H1 (cell line): ENCODE results near the gene VSTM2L. TPM values are rescaled to one million over a fixed set of nuclear protein-coding genes. Genes with fewer than 3 reads are reported as not detected.
"Not testable (repeated sequence)": the region's sequence is repeated elsewhere in the genome, so short reads cannot be mapped to it uniquely, and the experiment has no call there.

Experiments
- CTCF ChIA-PET: fragments of 300-600 bp; sonication (Branson Sonifier 250); formaldehyde crosslinking; loops from one replicate; lab custom pipeline; 2021; ENCODE audit not compliant: partially characterized antibody; lab: Charles Lee
- POLR2A ChIA-PET: fragments of 300-600 bp; sonication (Branson Sonifier 250); formaldehyde crosslinking; loops from one replicate; lab custom pipeline; 2021; ENCODE audit warnings: inconsistent platforms; ENCODE audit not compliant: partially characterized antibody; lab: Charles Lee
- DNase-seq, 2 experiments: peaks; one replicate each; pipeline versions ENCODE4 v3.0.0 to v3.0.0-alpha.2; 2010 to 2022; ENCODE audit warnings: low spot score in 2 of 2, low read depth in 1 of 2, mixed read lengths in 1 of 2
- FAIRE-seq: peaks from 2 replicates; lab custom pipeline; 2011; peaks lifted over from hg19 to GRCh38; lab: Jason Lieb, UNC
- H2AFZ ChIP-seq: 2 replicates; pipeline ENCODE4 v1.8.1; 2012; ENCODE audit warnings: low read length, inconsistent platforms
- H2AK5ac ChIP-seq: 2 replicates; pipeline ENCODE4 v1.6.1; 2013; ENCODE audit warnings: low read depth, low read length
- H2BK120ac ChIP-seq: replicated peaks from 2 replicates; pipeline ENCODE3; 2013; ENCODE audit warnings: low read depth, low read length, inconsistent platforms
- H2BK12ac ChIP-seq: 2 replicates; pipeline ENCODE4 v1.6.1; 2013; ENCODE audit warnings: low read depth, low read length
- H2BK15ac ChIP-seq: 2 replicates; pipeline ENCODE4 v1.6.1; 2013; ENCODE audit warnings: low read length
- H2BK20ac ChIP-seq: 2 replicates; pipeline ENCODE4 v1.6.1; 2013; ENCODE audit warnings: low read length
- H2BK5ac ChIP-seq: 2 replicates; pipeline ENCODE4 v1.6.1; 2013; ENCODE audit warnings: low read depth, low read length
- H3K14ac ChIP-seq: 2 replicates; pipeline ENCODE4 v1.6.1; 2013; ENCODE audit warnings: inconsistent platforms; ENCODE audit not compliant: insufficient read length
- H3K18ac ChIP-seq: 2 replicates; pipeline ENCODE4 v1.6.1; 2013; ENCODE audit warnings: low read length; ENCODE audit errors: extremely low read depth
- H3K23ac ChIP-seq: 2 replicates; pipeline ENCODE4 v1.6.1; 2013; ENCODE audit warnings: inconsistent platforms; ENCODE audit not compliant: insufficient read length
- H3K23me2 ChIP-seq: 2 replicates; pipeline ENCODE4 v1.6.1; 2013; ENCODE audit warnings: low read depth, low read length
- H3K27ac ChIP-seq: 2 replicates; pipeline ENCODE4 v1.6.1; 2011; ENCODE audit warnings: low read depth, low read length, inconsistent platforms
- H3K27me3 ChIP-seq, 4 experiments: replicated peaks in 1 of 4; 1 replicate in 1 of 4; 2 replicates in 3 of 4; pipeline versions ENCODE4 v1.6.1 to v1.8.1; 2011 to 2013; ENCODE audit warnings: low read length in 3 of 4, mild to moderate bottlenecking in 3 of 4, inconsistent platforms in 2 of 4, mixed read lengths in 2 of 4, moderate library complexity in 1 of 4; ENCODE audit not compliant: control insufficient read depth in 3 of 4, insufficient read depth in 3 of 4; ENCODE audit errors: extremely low read depth in 1 of 4
- H3K36me3 ChIP-seq, 4 experiments: 2 replicates each; pipeline versions ENCODE4 v1.6.1 to v1.8.1; 2011 to 2013; ENCODE audit warnings: mild to moderate bottlenecking in 4 of 4, low read length in 3 of 4, moderate library complexity in 2 of 4, control low read depth in 1 of 4, inconsistent platforms in 1 of 4; ENCODE audit not compliant: insufficient read depth in 4 of 4, control insufficient read depth in 2 of 4
- H3K4ac ChIP-seq: replicated peaks from 2 replicates; pipeline ENCODE3; 2013; ENCODE audit warnings: low read length, low read depth, mixed read lengths, inconsistent platforms; ENCODE audit not compliant: insufficient read length
- H3K4me1 ChIP-seq, 4 experiments: replicated peaks in 1 of 4; 1 replicate in 1 of 4; 2 replicates in 3 of 4; pipeline versions ENCODE4 v1.6.1 to v1.8.1; 2011 to 2013; ENCODE audit warnings: low read length in 3 of 4, inconsistent platforms in 2 of 4, mixed read lengths in 1 of 4; ENCODE audit not compliant: insufficient read depth in 4 of 4, control insufficient read depth in 3 of 4
- H3K4me2 ChIP-seq, 2 experiments: 2 replicates each; pipeline versions ENCODE4 v1.6.1 to v1.8.1; 2011 to 2013; ENCODE audit warnings: low read depth in 2 of 2, low read length in 2 of 2, control low read depth in 1 of 2, inconsistent platforms in 1 of 2, mild to moderate bottlenecking in 1 of 2; ENCODE audit not compliant: insufficient read depth in 1 of 2
- H3K4me3 ChIP-seq, 4 experiments: fragments of 200-600, 300-600 bp in 1 of 4; sonication (generic), shearing (Covaris generic), sonication (Bioruptor Twin) in 1 of 4; 2 replicates each; pipeline versions ENCODE4 v1.5.1 to v1.8.1; 2011 to 2016; ENCODE audit warnings: low read length in 4 of 4, low read depth in 3 of 4, control low read depth in 2 of 4, inconsistent platforms in 2 of 4, mild to moderate bottlenecking in 2 of 4, mixed read lengths in 1 of 4, moderate library complexity in 1 of 4; ENCODE audit not compliant: insufficient read depth in 2 of 4; ENCODE audit errors: extremely low read depth in 1 of 4
- H3K56ac ChIP-seq: replicated peaks from 2 replicates; pipeline ENCODE3; 2013; ENCODE audit warnings: low read depth, mild to moderate bottlenecking, mixed read lengths, low read length, inconsistent platforms; ENCODE audit not compliant: insufficient read length
- H3K79me1 ChIP-seq: 2 replicates; pipeline ENCODE4 v1.6.1; 2013; ENCODE audit warnings: low read depth, low read length, control low read depth
- H3K79me2 ChIP-seq, 2 experiments: 2 replicates each; pipeline versions ENCODE4 v1.6.1 to v1.8.1; 2012 to 2013; ENCODE audit warnings: low read length in 2 of 2, mild to moderate bottlenecking in 2 of 2, inconsistent platforms in 1 of 2; ENCODE audit not compliant: insufficient read depth in 2 of 2, control insufficient read depth in 1 of 2
- H3K9ac ChIP-seq, 4 experiments: replicated peaks in 1 of 4; 1 replicate in 1 of 4; 2 replicates in 3 of 4; pipeline versions ENCODE4 v1.6.1 to v1.8.1; 2011 to 2013; ENCODE audit warnings: low read depth in 3 of 4, low read length in 3 of 4, control low read depth in 2 of 4, mild to moderate bottlenecking in 2 of 4, moderate library complexity in 2 of 4, inconsistent platforms in 1 of 4; ENCODE audit errors: extremely low read depth in 1 of 4
- H3K9me3 ChIP-seq, 2 experiments: 2 replicates each; pipeline versions ENCODE4 v1.6.1 to v1.8.1; 2012 to 2013; ENCODE audit warnings: mild to moderate bottlenecking in 2 of 2, moderate library complexity in 2 of 2, control low read depth in 1 of 2, inconsistent platforms in 1 of 2, low read depth in 1 of 2, low read length in 1 of 2, mixed read lengths in 1 of 2; ENCODE audit not compliant: insufficient read depth in 2 of 2
- H4K20me1 ChIP-seq, 2 experiments: replicated peaks in 1 of 2; 2 replicates each; pipeline versions ENCODE3 to v1.8.1; 2011 to 2013; ENCODE audit warnings: inconsistent platforms in 2 of 2, low read length in 2 of 2, mild to moderate bottlenecking in 1 of 2; ENCODE audit not compliant: insufficient read depth in 2 of 2, control insufficient read depth in 1 of 2
- H4K5ac ChIP-seq: 2 replicates; pipeline ENCODE4 v1.6.1; 2013; ENCODE audit warnings: low read length, low read depth, mixed read lengths, inconsistent platforms; ENCODE audit not compliant: insufficient read length
- H4K8ac ChIP-seq: 2 replicates; pipeline ENCODE4 v1.8.0; 2013; ENCODE audit warnings: mild to moderate bottlenecking, moderate library complexity, low read length, inconsistent platforms; ENCODE audit not compliant: insufficient read depth; ENCODE audit errors: extremely low read depth
- H4K91ac ChIP-seq: replicated peaks from 2 replicates; pipeline ENCODE3; 2013; ENCODE audit warnings: low read length, mixed read lengths, inconsistent platforms; ENCODE audit not compliant: insufficient read length
- WGBS, 2 experiments: shearing (Covaris generic) in 1 of 2; methylation state at CpG; one replicate each; pipeline versions ENCODE4 v1.1.6 to v1.1.7; 2013 to 2015; ENCODE audit warnings: low lambda C conversion rate in 2 of 2, mixed read lengths in 2 of 2, inconsistent platforms in 1 of 2, low coverage in 1 of 2, missing lambda C conversion rate in 1 of 2; ENCODE audit not compliant: insufficient replicate concordance in 2 of 2, insufficient coverage in 1 of 2, insufficient read length in 1 of 2; ENCODE audit errors: extremely low coverage in 1 of 2, missing lambda C conversion rate in 1 of 2; 5-methylcytosine and 5-hydroxymethylcytosine counted together
- polyA plus RNA-seq, 7 experiments: library from polyadenylated mRNA; depleted of rRNA in 3 of 7; stranded (reverse) in 5 of 7; unstranded in 2 of 7; fragments of >200 nt in 5 of 7; fragments of 200-250 nt in 2 of 7; gene quantifications; 1 replicate in 5 of 7; 2 replicates in 1 of 7; 4 replicates in 1 of 7; pipeline versions ENCODE4 v1.2.1 to v1.2.3, GENCODE V29; 2011 to 2013; ENCODE audit warnings: missing spikeins in 2 of 7, mixed read lengths in 2 of 7
- total RNA-seq: library from RNA; stranded (reverse); fragmentation: NEBNext Ultra II Directional; extraction: Animal tissue kit (Norgen Biotek cat#: 25700); gene quantifications from 2 replicates; pipeline ENCODE4 v1.2.1, GENCODE V29; 2021

Gene VSTM2L
- total and polyA plus RNA-seq, 2 of the 8 experiments (the other 6 are each of a cell fraction or from before 2014, with no cell fraction given), result 1.3 to 3.2 TPM

- peaks cover 0 to 10% (median 3%) of the 10 kb centered on the region in 4 experiments; a peak in 3 of 8 replicates for H3K36me3 ChIP-seq
- H2BK12ac ChIP-seq, H2BK5ac ChIP-seq, H4K5ac ChIP-seq, H3K27me3 ChIP-seq, H3K56ac ChIP-seq, H2AK5ac ChIP-seq, H3K4me2 ChIP-seq, POLR2A ChIA-PET, H4K91ac ChIP-seq, DNase-seq, H4K20me1 ChIP-seq, FAIRE-seq, H3K18ac ChIP-seq, H3K23me2 ChIP-seq, H3K14ac ChIP-seq, H2BK120ac ChIP-seq, H2BK20ac ChIP-seq, H3K4me1 ChIP-seq, H3K79me1 ChIP-seq, H3K23ac ChIP-seq, H3K9ac ChIP-seq, H3K79me2 ChIP-seq, H4K8ac ChIP-seq, H2BK15ac ChIP-seq, H3K27ac ChIP-seq, H3K4me3 ChIP-seq, H2AFZ ChIP-seq, H3K4ac ChIP-seq, H3K9me3 ChIP-seq: not testable (repeated sequence)
- WGBS, 2 experiments, result 96% methylated on average over 5 of the region's 5 CpGs; no CpG with 5 or more reads in 1 of the 2 experiments
- CTCF ChIA-PET, result interaction anchor here (1.3 kb wide), 1 partner anchor 240 kb away, joined by 5 read pairs; no protein-coding TSS in a partner anchor
These were observed 46.9 kb upstream of the VSTM2L start for GRCh38 chr20:37856034-37856433.
